Activated CD8-positive, alpha-beta T cell treated with anti-CD3 and anti-CD28 coated beads for 36 hours (primary cell): Measurements from ENCODE around the gene NRG4. TPM values are rescaled to one million over a fixed set of nuclear protein-coding genes. Genes with fewer than 3 reads are reported as not detected.
A peak's percentile ranks its signal among the peaks of the same experiment; 100 is the strongest.

ENCODE experiments used
- ATAC-seq: fragments of 200-7000 bp; cut with Tn5 transposase; one replicate; pipeline ENCODE4 v1.10.0; 2021; ENCODE audit warnings: mild to moderate bottlenecking, moderate library complexity
- CTCF ChIA-PET: fragments of 350-600 bp; sonication (Branson Sonifier 250); formaldehyde crosslinking; loops from one replicate; lab custom pipeline; 2021; ENCODE audit warnings: antibody characterized with exemption; lab: Charles Lee
- POLR2A ChIA-PET: fragments of 350-600 bp; sonication (Branson Sonifier 250); formaldehyde crosslinking; loops from one replicate; lab custom pipeline; 2021; ENCODE audit warnings: antibody characterized with exemption; lab: Charles Lee
- DNase-seq: peaks from one replicate; pipeline ENCODE4 v3.0.0-alpha.2; 2020
- H3K27ac Mint-ChIP-seq: one replicate; pipeline ENCODE4 v1.8.0; 2021; ENCODE audit warnings: mild to moderate bottlenecking, mixed read lengths
- H3K27me3 Mint-ChIP-seq: one replicate; pipeline ENCODE4 v1.8.0; 2021; ENCODE audit warnings: mixed read lengths
- H3K36me3 Mint-ChIP-seq: one replicate; pipeline ENCODE4 v1.8.0; 2021; ENCODE audit warnings: low read depth, mixed read lengths
- H3K4me1 Mint-ChIP-seq: one replicate; pipeline ENCODE4 v1.8.0; 2021; ENCODE audit warnings: low read depth, mixed read lengths
- H3K4me3 Mint-ChIP-seq: one replicate; pipeline ENCODE4 v1.8.0; 2021; ENCODE audit warnings: mild to moderate bottlenecking, moderate library complexity, mixed read lengths
- H3K9me3 Mint-ChIP-seq: one replicate; pipeline ENCODE4 v1.8.0; 2021; ENCODE audit warnings: mixed read lengths
- CTCF ChIP-seq: fragments of 200-600 bp; IDR thresholded peaks from one replicate; pipeline ENCODE4 v1.8.0; 2022; ENCODE audit warnings: antibody characterized with exemption, mild to moderate bottlenecking
- intact Hi-C: fragments of 100-400 bp; cut with micrococcal nuclease; formaldehyde crosslinking; loops from one replicate; pipeline ENCODE4 v1.10.0; 2022
- total RNA-seq, 2 experiments: library from RNA; stranded (reverse); gene quantifications; one replicate each; pipeline ENCODE4 v1.2.3, GENCODE V29; 2021

The NRG4 gene
- total RNA-seq, 2 experiments from 2014 or later: not detected

- Mint-ChIP-seq H3K27me3 (no peaks in the 10 kb centered on the region), H3K4me1 (peaks cover 53% of the 10 kb centered on the region), H3K9me3 (peaks cover under 1% of the 10 kb centered on the region), H3K27ac (peak overlapping the region; percentile 13), H3K4me3 (peak overlapping the region; percentile 92), H3K36me3 (peaks cover 34% of the 10 kb centered on the region)
- no peak for ATAC-seq
- DNase-seq: no peak
- ChIA-PET POLR2A (interaction anchor here (1.3 kb wide), 1 partner anchor 18 kb away, joined by 3 read pairs; no protein-coding TSS in a partner anchor), CTCF (no interaction called here)
- TF ChIP-seq CTCF: no peak
- intact Hi-C loops: no loop called here
Observed at GRCh38 chr15:75905231-75905630, 107.0 kb downstream of the NRG4 start.

GRCh38 chr15:75903331-75904239 lies 108.6 kb downstream of the NRG4 start, which contains the start of gene FBXO22:
Gene FBXO22, plus strand, starts transcription at chr15:75903878. Its CDS starts 86 bp downstream, at chr15:75903964.
- DNase-seq: peak; percentile 95
- H3K27ac Mint-ChIP-seq: peak within 1 kb of the TSS; percentile 91
- peaks cover 21% of the 10 kb centered on the region for H3K36me3 Mint-ChIP-seq
- no peaks in the 10 kb centered on the region for H3K27me3 Mint-ChIP-seq
- peak within 1 kb of the TSS; percentile 92 for H3K4me3 Mint-ChIP-seq
- no peak for TF ChIP-seq CTCF
- peaks cover 39% of the 10 kb centered on the region for H3K4me1 Mint-ChIP-seq
- ChIA-PET POLR2A (interaction anchor here (1.0 to 1.9 kb wide), 8 partner anchors 12 to 60 kb away, joined by 3 to 6 read pairs (median 4); partner anchors contain the start of gene UBE2Q2), CTCF (interaction anchor here (0.8 to 1.2 kb wide), 2 partner anchors 10 to 17 kb away, joined by 3 to 6 read pairs; no protein-coding TSS in a partner anchor)
- intact Hi-C loops: no loop called here
- peak; percentile 98 for ATAC-seq
- H3K9me3 Mint-ChIP-seq: no peaks in the 10 kb centered on the region

GRCh38 chr15:75902129-75902557 lies 110.1 kb downstream of the NRG4 start:
- no peaks in the 10 kb centered on the region for H3K27me3 Mint-ChIP-seq
- intact Hi-C loops: no loop called here
- POLR2A ChIA-PET: interaction anchor here (1.5 kb wide), 1 partner anchor 23 kb away, joined by 6 read pairs; no protein-coding TSS in a partner anchor
- H3K9me3 Mint-ChIP-seq: no peaks in the 10 kb centered on the region
- H3K27ac Mint-ChIP-seq: no peak overlapping the region
- peaks cover 21% of the 10 kb centered on the region for H3K36me3 Mint-ChIP-seq
- H3K4me1 Mint-ChIP-seq: peaks cover 39% of the 10 kb centered on the region
- DNase-seq (no peak), ATAC-seq (no peak)
- no peak for TF ChIP-seq CTCF
- H3K4me3 Mint-ChIP-seq: peak overlapping the region; percentile 92
- CTCF ChIA-PET: no interaction called here

GRCh38 chr15:75900577-75900976 lies 111.6 kb downstream of the NRG4 start:
- POLR2A ChIA-PET: no interaction called here

More at GRCh38 chr15:75900577-75900976, 111.6 kb downstream of the NRG4 start:
- ATAC-seq (no peak), DNase-seq (no peak)
- H3K4me1 Mint-ChIP-seq: peaks cover 30% of the 10 kb centered on the region
- no peaks in the 10 kb centered on the region for H3K9me3 Mint-ChIP-seq
- peaks cover 12% of the 10 kb centered on the region for H3K36me3 Mint-ChIP-seq
- no peak for TF ChIP-seq CTCF
- H3K27me3 Mint-ChIP-seq: no peaks in the 10 kb centered on the region
- CTCF ChIA-PET: no interaction called here
- intact Hi-C loops: no loop called here
- H3K27ac Mint-ChIP-seq: no peak overlapping the region
- H3K4me3 Mint-ChIP-seq: no peak overlapping the region
